Hepatocyte (in vitro differentiated cells): Measurements from ENCODE around the gene NDUFA11. TPM values are rescaled to one million over a fixed set of nuclear protein-coding genes. Genes with fewer than 3 reads are reported as not detected.

Source experiments
- DNase-seq: peaks from one replicate; pipeline ENCODE4 v3.0.0-alpha.2; 2016; ENCODE audit warnings: low spot score
- H2AFZ ChIP-seq: fragments of 200-600 bp; sonication (generic); 2 replicates; pipeline ENCODE4 v1.6.0; 2016; ENCODE audit warnings: antibody characterized with exemption, mild to moderate bottlenecking
- H3K27ac ChIP-seq: fragments of 200-600 bp; sonication (generic); 2 replicates; pipeline ENCODE4 v1.5.1; 2016; ENCODE audit warnings: mild to moderate bottlenecking
- H3K27me3 ChIP-seq: fragments of 200-600 bp; sonication (generic); 2 replicates; pipeline ENCODE4 v1.6.1; 2016
- H3K36me3 ChIP-seq: fragments of 200-600 bp; sonication (generic); replicated peaks from 2 replicates; pipeline ENCODE4 v1.5.1; 2016; ENCODE audit warnings: low read depth; ENCODE audit not compliant: insufficient read depth
- H3K4me1 ChIP-seq: fragments of 200-600 bp; sonication (generic); 2 replicates; pipeline ENCODE4 v1.5.1; 2016; ENCODE audit warnings: mild to moderate bottlenecking, moderate library complexity; ENCODE audit not compliant: insufficient read depth
- H3K4me2 ChIP-seq: fragments of 200-600 bp; sonication (generic); 2 replicates; pipeline ENCODE4 v1.6.0; 2016
- H3K4me3 ChIP-seq: fragments of 200-600 bp; sonication (generic); 2 replicates; pipeline ENCODE4 v1.5.1; 2016; ENCODE audit warnings: mild to moderate bottlenecking
- H3K79me2 ChIP-seq: fragments of 200-600 bp; sonication (generic); 2 replicates; pipeline ENCODE4 v1.6.0; 2017; ENCODE audit warnings: mild to moderate bottlenecking
- H3K9me2 ChIP-seq: fragments of 200-600 bp; sonication (generic); replicated peaks from 2 replicates; pipeline ENCODE4 v1.6.0; 2017; ENCODE audit warnings: mild to moderate bottlenecking; ENCODE audit not compliant: insufficient read depth
- H3K9me3 ChIP-seq: fragments of 200-600 bp; sonication (generic); 2 replicates; pipeline ENCODE4 v1.5.1; 2016; ENCODE audit warnings: low read depth, mild to moderate bottlenecking
- H4K20me1 ChIP-seq: fragments of 200-600 bp; sonication (generic); 2 replicates; pipeline ENCODE4 v1.6.0; 2016; ENCODE audit warnings: mild to moderate bottlenecking; ENCODE audit not compliant: insufficient read depth, poor library complexity, severe bottlenecking
- CTCF ChIP-seq: fragments of 200-600 bp; sonication (generic); IDR thresholded peaks from 2 replicates; pipeline ENCODE4 v1.5.1; 2016; ENCODE audit warnings: antibody characterized with exemption, mild to moderate bottlenecking; ENCODE audit not compliant: poor library complexity
- EZH2 ChIP-seq: fragments of 200-600 bp; sonication (generic); IDR thresholded peaks from 2 replicates; pipeline ENCODE4 v1.6.1; 2016; ENCODE audit warnings: antibody characterized with exemption, mild to moderate bottlenecking, borderline replicate concordance
- EZH2phosphoT487 ChIP-seq: fragments of 200-600 bp; sonication (generic); IDR thresholded peaks from one replicate; pipeline ENCODE4 v1.6.1; 2018; ENCODE audit warnings: antibody characterized with exemption, mild to moderate bottlenecking, low read depth, moderate library complexity; ENCODE audit not compliant: unreplicated experiment, severe bottlenecking
- WGBS: methylation state at CpG from one replicate; pipeline ENCODE4 v1.1.6; 2016; ENCODE audit warnings: low lambda C conversion rate; ENCODE audit errors: missing lambda C conversion rate; 5-methylcytosine and 5-hydroxymethylcytosine counted together
- polyA plus RNA-seq: library from polyadenylated mRNA; unstranded; fragments of >200 nt; fragmentation: Nextera tagmentation; extraction: Ambion mirVana; gene quantifications from 2 replicates; pipeline ENCODE4 v1.2.1, GENCODE V29; 2016
- total RNA-seq: library from RNA; depleted of rRNA; stranded (reverse); fragments of >200 nt; gene quantifications from 2 replicates; pipeline ENCODE4 v1.2.3, GENCODE V29; 2014

Gene NDUFA11
- total and polyA plus RNA-seq, 2 experiments from 2014 or later = 158 to 441 TPM

GRCh38 chr19:5948752-5949564 is 45.4 kb upstream of the NDUFA11 start:
- TF ChIP-seq EZH2phosphoT487 (no peak), EZH2 (no peak), CTCF (no peak)
- no peaks in the 10 kb centered on the region for H3K9me2 ChIP-seq
- WGBS = 68% methylated on average over 13 of the region's 13 CpGs
- H2AFZ ChIP-seq = no peak overlapping the region
- H3K27me3 ChIP-seq = no peaks in the 10 kb centered on the region
- H3K4me3 ChIP-seq = no peak overlapping the region
- peaks cover 64% of the 10 kb centered on the region for H4K20me1 ChIP-seq
- H3K36me3 ChIP-seq = no peaks in the 10 kb centered on the region
- H3K4me2 ChIP-seq = no peak overlapping the region
- H3K79me2 ChIP-seq = peaks cover 100% of the 10 kb centered on the region
- H3K4me1 ChIP-seq = peaks cover 60% of the 10 kb centered on the region
- H3K9me3 ChIP-seq = no peaks in the 10 kb centered on the region
- DNase-seq = no peak
- H3K27ac ChIP-seq = peak overlapping the region; percentile 86

- Histone ChIP-seq H3K4me3 (no peak overlapping the region), H3K27ac (peak overlapping the region; percentile 86), H3K79me2 (peaks cover 97% of the 10 kb centered on the region), H3K9me2 (no peaks in the 10 kb centered on the region), H3K4me1 (peaks cover 58% of the 10 kb centered on the region), H4K20me1 (peaks cover 66% of the 10 kb centered on the region), H3K36me3 (no peaks in the 10 kb centered on the region), H3K9me3 (no peaks in the 10 kb centered on the region), H3K4me2 (peak overlapping the region; percentile 46), H2AFZ (no peak overlapping the region), H3K27me3 (no peaks in the 10 kb centered on the region)
- DNase-seq = peak; percentile 48
- TF ChIP-seq CTCF = no peak
- no peak for TF ChIP-seq EZH2phosphoT487
- TF ChIP-seq EZH2 = no peak
- 80% methylated on average over 13 of the region's 13 CpGs for WGBS
Measured at GRCh38 chr19:5947435-5947834, 43.8 kb upstream of the NDUFA11 start.

GRCh38 chr19:5943623-5944022 is 40.0 kb upstream of the NDUFA11 start:
- Histone ChIP-seq H3K36me3 (no peaks in the 10 kb centered on the region), H3K4me1 (peaks cover 37% of the 10 kb centered on the region), H3K4me2 (peak overlapping the region; percentile 24), H2AFZ (no peak overlapping the region), H3K9me3 (no peaks in the 10 kb centered on the region), H4K20me1 (peaks cover 50% of the 10 kb centered on the region), H3K9me2 (no peaks in the 10 kb centered on the region), H3K4me3 (no peak overlapping the region), H3K27me3 (no peaks in the 10 kb centered on the region), H3K79me2 (peaks cover 92% of the 10 kb centered on the region), H3K27ac (peak overlapping the region; percentile 80)
- TF ChIP-seq EZH2phosphoT487 = no peak
- no peak for TF ChIP-seq EZH2
- no peak for TF ChIP-seq CTCF
- peak; percentile 32 for DNase-seq
- WGBS = 72% methylated on average over 10 of the region's 10 CpGs
